Tibial nerve (tissue), 3 donors: ENCODE data around the gene ARHGAP21.

Experiments
- EP300 ChIP-seq, 2 donors: sonication (generic); formaldehyde crosslinking; IDR thresholded peaks; one replicate each; pipeline ENCODE4 v1.6.1; 2017; ENCODE audit warnings: antibody characterized with exemption in 2 of 2, mild to moderate bottlenecking in 1 of 2
- POLR2A ChIP-seq, 2 donors: fragments of 450-650 bp; IDR thresholded peaks; one replicate each; pipeline ENCODE4 v1.6.1; 2017; ENCODE audit warnings: antibody characterized with exemption in 2 of 2, mild to moderate bottlenecking in 2 of 2, moderate library complexity in 2 of 2

DNA sequence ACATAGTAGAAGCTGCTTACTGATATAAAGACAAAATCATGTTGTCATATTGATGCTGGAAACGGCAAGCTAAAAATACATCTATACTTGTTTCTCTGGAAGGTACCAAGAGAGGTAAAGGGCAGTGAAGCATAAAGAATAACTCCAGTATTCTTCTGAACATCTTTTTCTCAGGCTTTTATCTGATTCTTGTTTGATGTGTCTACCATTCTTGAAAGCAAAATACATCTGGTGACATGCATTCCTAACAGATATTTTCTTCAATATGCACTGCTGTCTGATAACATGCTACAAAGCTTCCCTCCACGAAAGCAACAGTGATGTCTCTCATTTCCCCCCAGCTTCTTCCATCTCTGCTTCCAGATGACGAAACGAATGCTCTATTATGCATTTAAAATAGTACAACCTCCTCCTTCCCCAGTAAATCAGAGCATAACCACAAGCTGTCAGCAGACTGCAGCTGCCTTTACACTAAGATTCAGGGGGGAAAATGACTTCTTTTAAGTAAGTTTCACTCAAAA lies 100.8 kb downstream of the ARHGAP21 start:
- TF ChIP-seq EP300 (IDR thresholded peaks at IDR 0.05) (no peak), POLR2A (IDR thresholded peaks at IDR 0.05) (no peak)
